Astrocyte of the cerebellum (primary cell): Measurements from ENCODE around the gene ZNF624.
A peak's percentile ranks its signal among the peaks of the same experiment; 100 is the strongest.

Source experiments
- DNase-seq: peaks from one replicate; pipeline ENCODE4 v3.0.0-alpha.2; 2011; ENCODE audit warnings: low read depth
- H3K4me3 ChIP-seq: 2 replicates; pipeline ENCODE4 v1.5.1; 2011; ENCODE audit warnings: mild to moderate bottlenecking, low read depth, low read length, moderate library complexity
- in situ Hi-C: cut with HindIII; loops from 2 replicates; pipeline ENCODE4 v1.10.0; 2017; ENCODE audit warnings: low sequenced_read_pairs
- TF ChIP-seq, protein P1 (sequence below): IDR thresholded peaks from 2 replicates; pipeline ENCODE4 v1.5.1; 2012; ENCODE audit warnings: low read length, low read depth, moderate library complexity, mild to moderate bottlenecking; ENCODE audit errors: missing control alignments

ZNF624 gene

GRCh38 chr17:16585796-16586195, 67.9 kb downstream of the ZNF624 start:
- TF ChIP-seq, protein P1, sequence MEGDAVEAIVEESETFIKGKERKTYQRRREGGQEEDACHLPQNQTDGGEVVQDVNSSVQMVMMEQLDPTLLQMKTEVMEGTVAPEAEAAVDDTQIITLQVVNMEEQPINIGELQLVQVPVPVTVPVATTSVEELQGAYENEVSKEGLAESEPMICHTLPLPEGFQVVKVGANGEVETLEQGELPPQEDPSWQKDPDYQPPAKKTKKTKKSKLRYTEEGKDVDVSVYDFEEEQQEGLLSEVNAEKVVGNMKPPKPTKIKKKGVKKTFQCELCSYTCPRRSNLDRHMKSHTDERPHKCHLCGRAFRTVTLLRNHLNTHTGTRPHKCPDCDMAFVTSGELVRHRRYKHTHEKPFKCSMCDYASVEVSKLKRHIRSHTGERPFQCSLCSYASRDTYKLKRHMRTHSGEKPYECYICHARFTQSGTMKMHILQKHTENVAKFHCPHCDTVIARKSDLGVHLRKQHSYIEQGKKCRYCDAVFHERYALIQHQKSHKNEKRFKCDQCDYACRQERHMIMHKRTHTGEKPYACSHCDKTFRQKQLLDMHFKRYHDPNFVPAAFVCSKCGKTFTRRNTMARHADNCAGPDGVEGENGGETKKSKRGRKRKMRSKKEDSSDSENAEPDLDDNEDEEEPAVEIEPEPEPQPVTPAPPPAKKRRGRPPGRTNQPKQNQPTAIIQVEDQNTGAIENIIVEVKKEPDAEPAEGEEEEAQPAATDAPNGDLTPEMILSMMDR = no peak

GRCh38 chr17:16584273-16584995, 69.2 kb downstream of the ZNF624 start:
- H3K4me3 ChIP-seq = peak overlapping the region; percentile 35
- peak; percentile 60 for DNase-seq
- TF ChIP-seq, protein P1 = peak; percentile 92
- in situ Hi-C loops = no loop called here

More at GRCh38 chr17:16585796-16586195, 67.9 kb downstream of the ZNF624 start:
- H3K4me3 ChIP-seq = no peak overlapping the region
- in situ Hi-C loops = no loop called here
- DNase-seq = no peak

GRCh38 chr17:16583781-16584180, 69.9 kb downstream of the ZNF624 start:
- H3K4me3 ChIP-seq = no peak overlapping the region
- no peak for DNase-seq
- TF ChIP-seq, protein P1 = no peak
- in situ Hi-C loops = no loop called here

DNA sequence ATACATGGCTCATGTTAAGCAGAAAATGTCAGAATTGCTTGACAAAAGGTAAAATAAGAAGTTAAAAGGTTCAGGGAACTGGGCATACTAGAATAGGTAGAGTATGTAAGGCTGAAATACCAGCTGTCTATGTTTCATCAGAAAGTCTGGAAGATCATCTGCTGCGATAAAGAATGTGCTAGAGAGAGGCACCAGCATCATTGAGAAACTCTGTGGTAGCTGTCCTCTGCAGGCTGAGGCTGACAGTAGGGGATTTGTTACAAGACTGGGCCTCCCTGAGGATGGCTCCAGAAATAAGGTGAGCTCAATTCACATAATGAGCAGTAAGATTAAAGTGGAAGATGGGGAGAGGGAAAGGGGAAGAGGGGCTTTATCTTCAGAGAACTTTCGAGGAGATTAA, 80.2 kb downstream of the ZNF624 start:
- TF ChIP-seq, protein P1 = no peak
- no peak for DNase-seq
- in situ Hi-C loops = no loop called here
- no peak overlapping the region for H3K4me3 ChIP-seq
